Renal pelvis (tissue), 4 donors: ENCODE data around the gene CACNA2D3. TPM values are rescaled to one million over a fixed set of nuclear protein-coding genes. Genes with fewer than 3 reads are reported as not detected.

ENCODE experiments used
- DNase-seq: peaks from one replicate; pipeline ENCODE4 v3.0.0-alpha.2; 2013
- polyA plus RNA-seq, 3 donors: library from polyadenylated mRNA; unstranded; fragments of 120-200 nt; gene quantifications; one replicate each; pipeline ENCODE4 v1.2.1, GENCODE V29; 2013; ENCODE audit not compliant: insufficient read length in 3 of 3

Gene CACNA2D3
- polyA plus RNA-seq, 3 donors = 1.3 to 1.7 (median 1.6) TPM

GRCh38 chr3:54339608-54340007 lies 217.3 kb downstream of the CACNA2D3 start:
- no peak for DNase-seq

GRCh38 chr3:54341811-54342210 lies 219.5 kb downstream of the CACNA2D3 start:
- DNase-seq = no peak

DNA sequence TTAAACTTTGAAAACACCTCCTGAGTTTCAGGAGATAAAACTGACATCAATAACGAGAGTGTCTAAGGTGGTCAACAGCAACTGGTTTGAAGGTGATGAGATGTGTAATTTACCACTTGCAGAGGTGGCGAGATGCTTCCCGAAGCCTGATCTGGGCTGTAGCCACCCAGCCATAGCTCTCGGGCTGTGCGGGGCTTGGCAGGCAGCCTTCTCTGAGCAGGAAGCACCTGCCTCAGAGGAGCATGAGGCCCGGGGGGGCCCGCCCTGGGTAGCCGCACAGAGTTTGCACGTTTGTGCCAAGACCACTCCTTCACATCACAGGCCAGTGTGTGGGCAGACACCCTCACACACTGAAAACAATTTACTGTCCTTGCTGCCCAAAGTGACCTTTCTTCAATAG lies 220.3 kb downstream of the CACNA2D3 start:
- DNase-seq = no peak

DNA sequence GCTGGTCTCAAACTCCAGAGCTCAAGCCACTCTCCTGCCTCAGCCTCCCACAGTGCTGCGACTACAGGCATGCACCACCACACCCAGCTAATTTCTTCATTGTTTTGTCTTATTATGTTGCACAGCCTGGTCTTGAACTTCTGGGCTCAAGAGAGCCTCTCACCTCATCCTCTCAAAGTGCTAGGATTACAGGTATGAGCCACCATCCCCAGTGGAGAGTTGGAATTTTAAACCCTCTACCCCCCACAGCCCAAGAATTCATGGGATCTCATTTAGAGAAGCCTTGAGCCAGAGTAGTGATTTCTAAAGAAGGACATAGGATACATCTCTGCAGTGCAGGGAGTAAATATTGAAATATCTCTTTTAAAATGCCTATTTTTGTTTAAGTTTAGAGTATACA lies 221.1 kb downstream of the CACNA2D3 start:
- DNase-seq = no peak

GRCh38 chr3:54344601-54345231 lies 222.4 kb downstream of the CACNA2D3 start:
- no peak for DNase-seq

DNA sequence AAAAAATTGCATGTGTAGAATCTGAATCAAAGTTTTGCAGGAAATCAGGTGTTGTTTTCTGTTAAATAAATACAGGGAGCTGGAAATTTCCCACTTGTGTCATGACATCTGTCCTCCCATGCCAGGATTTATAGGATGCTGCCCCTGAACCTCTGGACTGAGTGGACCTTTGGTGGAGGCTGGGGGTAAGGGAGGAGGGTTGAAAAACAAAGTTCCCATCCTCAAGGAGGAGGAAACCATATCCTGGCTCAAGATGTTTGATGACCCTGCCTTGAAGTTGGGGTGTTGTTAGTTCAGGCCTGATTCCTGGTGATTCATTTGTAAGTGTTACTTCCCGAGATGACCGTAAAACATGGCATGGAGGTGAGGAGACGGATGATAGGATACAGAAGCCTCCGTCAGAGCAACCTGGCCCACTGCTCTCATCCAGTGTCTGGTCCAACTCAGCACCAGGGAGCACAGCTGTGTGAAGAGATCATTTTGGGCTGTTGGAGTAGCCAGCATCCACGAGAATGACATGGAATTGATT lies 223.6 kb downstream of the CACNA2D3 start:
- peak; percentile 35 for DNase-seq

DNA sequence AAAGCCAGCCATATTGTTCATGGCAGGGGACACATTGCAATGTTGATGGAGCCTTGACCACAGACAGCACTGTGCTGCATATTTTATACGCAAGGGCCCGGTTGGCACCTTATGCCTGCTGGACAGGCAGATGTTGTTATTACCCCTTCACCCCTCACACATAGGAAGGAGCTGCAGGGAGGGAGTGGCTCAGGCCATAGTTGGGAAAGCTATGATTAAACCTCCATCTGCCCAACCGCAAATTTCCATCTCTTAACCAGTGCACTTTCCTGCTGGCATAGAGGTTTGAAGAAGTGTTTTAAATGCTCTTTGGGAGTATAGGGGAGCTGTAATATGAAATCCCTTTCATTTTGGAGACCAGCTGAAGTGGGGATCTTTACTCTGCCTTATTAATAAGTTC lies 224.7 kb downstream of the CACNA2D3 start:
- DNase-seq = no peak

GRCh38 chr3:54347933-54348332 lies 225.6 kb downstream of the CACNA2D3 start:
- no peak for DNase-seq

DNA sequence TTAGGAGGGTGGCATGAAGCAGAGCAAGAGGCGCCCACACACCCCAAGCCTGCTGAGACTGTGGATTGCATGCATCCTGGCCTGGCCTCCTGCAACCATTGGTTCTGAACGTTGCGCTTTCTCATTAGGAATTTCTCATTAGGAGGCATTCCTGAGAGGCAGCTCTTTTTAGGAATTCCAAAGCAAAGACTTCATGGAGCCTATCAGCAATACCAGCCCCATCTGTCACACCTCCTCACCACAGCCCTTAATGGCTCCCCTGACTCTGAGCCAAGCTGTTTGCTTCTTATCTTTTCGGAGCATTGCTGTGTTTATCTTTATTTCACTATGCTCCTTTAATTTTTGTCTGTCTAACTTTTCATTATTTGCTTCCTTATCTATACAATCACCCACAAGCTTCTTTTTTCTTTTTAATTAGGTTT lies 226.9 kb downstream of the CACNA2D3 start:
- DNase-seq = no peak

DNA sequence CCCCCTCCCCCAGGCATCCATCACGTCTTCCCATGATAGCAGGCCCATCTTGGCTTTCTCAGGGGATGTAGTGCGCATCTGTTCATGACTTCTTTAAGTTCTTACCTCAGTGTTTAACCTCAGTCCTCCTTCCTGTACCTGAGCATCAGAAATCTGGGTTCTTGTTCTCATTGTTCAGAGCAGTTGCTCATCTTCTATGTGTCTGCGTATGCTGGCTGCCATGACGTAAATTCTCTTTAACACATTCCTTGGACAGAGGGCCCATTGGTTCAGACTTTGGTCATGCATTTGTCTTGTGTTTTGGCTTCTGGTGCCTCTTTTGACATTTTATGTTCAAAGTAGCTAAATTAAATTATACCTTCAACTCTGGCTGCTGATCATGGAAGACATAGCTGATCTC lies 227.3 kb downstream of the CACNA2D3 start:
- no peak for DNase-seq

DNA sequence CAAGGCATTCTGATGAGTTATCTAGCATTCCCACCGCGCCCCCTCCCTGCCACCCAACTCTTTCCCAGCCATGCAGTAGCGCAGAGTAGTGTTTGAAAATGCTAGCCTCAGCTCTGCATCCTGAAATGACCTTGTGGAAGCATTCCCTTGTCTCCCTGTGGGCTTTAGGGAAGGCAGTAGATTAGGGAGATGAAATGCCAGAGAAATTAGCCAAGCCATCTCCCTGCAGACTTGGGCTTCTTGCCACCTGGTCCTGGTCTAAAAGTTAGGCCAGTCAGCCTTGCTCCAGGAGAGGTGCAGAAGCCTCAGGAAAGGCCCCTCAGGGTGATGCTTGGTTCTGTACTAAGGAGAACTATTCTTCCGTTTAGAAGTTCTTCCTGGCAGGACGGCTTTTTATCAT lies 231.2 kb downstream of the CACNA2D3 start:
- DNase-seq = no peak

DNA sequence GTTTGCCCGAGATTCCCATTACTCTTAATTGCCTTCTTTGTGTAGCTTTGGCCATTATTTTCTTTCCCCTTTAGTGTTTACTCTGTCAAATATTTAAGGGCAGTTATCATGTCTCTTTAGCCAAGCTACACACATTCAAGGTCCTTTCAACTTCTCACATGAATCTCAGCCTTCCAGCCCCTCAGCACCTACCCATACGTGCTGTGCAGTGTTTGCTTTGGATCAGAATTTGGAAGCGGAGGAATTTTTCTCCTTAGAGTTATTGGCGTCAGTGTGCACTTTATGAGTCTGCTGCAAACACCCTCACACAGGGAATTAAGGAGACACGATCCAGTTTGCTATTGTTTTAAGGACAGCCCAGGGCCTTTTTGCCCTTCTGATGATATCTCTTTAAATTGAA lies 231.6 kb downstream of the CACNA2D3 start:
- no peak for DNase-seq

DNA sequence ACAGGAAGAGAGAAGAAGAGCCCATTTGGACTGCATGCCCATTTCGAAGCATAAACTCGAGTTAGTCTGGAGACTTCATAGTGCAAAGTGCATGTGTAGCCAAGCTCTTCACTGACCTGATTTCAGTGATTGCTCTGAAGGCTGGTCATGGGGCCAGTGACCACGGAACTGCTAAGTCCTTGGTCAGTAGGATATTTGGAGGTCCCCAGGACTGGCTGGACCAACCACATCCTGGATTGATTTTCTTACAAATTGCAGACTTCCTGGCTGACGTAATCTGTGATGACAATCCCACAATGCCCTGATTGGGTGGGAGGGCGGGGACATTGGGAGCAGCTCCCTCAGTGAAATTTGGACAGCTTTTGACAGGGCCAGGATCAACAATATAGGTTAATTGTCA lies 233.4 kb downstream of the CACNA2D3 start:
- no peak for DNase-seq

DNA sequence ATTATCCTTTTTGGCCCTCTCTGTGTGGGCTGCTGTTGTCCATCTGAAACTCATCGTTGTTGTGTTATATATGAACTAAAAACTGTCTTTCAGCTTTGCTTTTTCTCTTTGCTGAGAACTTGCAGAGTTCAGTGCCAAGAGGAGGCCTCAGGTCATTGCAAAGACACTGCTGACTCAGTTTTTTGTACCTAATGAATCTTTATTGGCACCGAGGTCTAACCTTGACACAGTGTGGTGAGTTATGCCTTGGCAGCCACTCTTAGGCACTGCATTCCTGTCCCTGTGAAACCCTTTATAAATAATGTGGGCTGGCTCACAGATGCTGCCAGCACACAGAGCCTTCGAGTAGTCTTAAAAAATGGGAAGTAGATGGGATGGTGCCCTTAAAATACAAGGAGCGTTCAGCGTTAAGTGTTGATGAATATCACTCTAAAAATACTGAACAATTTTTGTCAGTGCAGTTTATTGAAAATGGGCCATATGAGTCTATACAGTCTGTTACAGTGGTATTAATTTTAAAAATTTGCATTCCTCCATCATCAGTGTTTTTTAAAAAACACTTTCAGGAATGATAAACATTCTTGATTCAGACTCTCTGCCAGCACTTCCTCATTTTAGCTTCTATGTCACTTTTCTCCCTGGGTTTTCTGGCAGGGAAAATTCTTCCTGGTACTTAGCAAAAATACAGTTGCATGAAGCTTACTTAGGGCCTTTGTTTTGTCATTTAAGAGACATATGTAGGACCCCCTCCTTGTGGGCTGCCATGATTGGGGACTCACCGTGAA lies 234.1 kb downstream of the CACNA2D3 start:
- DNase-seq = no peak

DNA sequence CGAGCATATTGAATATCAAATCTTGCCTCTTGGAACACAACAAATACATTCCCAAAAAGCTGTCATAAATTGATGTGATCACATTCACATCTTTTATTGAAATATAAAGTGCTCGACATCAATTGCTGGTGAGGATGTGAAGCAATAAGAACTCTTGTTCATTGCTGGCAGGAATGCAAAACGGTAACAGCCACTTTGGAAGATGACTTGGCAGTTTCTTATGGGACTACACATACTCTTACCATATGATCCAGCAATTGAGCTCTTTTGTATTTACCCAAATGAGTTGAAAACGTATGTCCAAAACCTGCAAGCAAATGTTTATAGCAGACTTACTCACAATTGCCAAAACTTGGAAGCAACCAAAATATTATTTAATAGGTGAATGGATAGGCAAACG lies 234.9 kb downstream of the CACNA2D3 start:
- no peak for DNase-seq

GRCh38 chr3:54358316-54358715 lies 236.0 kb downstream of the CACNA2D3 start:
- no peak for DNase-seq

DNA sequence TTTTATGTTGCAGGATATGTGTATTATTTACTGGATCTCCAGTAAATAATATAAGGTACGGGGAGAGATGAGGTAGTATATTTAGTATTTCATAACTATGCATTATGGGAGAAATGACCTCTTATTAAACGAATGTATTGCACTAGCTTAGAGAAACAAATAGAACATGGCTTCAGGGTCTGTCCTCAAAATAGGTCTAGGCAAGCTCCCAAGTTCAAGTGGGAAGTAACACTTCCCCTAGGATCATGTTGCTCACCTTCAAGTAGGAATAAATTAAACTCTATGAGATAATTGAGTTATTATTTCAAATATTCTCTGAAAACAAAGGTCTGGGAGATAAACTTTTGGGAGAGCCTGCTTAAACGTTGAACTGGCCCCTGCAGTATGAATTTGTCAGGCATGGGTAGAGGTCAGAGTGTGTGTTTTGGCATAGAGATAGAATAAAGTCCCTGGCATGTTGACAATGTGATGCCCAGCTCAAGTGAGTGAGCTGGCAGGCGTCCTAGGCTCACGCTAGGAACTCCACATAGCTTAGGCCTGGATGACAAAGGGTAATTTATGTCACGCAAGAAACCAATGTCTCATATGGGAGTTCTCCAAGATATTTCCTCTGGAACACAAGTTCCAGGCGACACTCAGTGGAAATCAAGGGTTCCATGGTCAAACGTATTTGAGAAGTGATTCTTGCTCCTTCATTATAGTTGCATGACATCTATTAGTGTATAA lies 236.8 kb downstream of the CACNA2D3 start:
- DNase-seq = no peak

DNA sequence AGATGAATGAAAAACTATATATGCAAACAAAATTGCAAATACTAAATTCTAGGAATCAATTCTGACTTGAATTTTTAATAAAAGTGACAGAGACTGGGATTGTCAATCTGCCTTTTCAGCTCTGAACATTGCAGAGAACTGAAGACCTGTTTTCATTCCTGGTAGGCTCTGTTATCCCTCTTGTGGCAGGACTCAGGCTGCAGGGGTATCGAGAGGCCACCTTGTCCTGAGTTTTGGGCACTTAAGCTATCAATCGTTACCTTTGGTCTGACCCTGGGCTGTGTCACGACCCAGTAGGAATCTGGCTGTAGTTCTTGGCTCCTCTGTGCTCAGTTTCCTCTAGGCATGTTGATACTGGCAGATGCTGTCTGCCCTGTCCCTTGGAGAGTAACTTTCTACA lies 238.0 kb downstream of the CACNA2D3 start:
- DNase-seq = no peak

DNA sequence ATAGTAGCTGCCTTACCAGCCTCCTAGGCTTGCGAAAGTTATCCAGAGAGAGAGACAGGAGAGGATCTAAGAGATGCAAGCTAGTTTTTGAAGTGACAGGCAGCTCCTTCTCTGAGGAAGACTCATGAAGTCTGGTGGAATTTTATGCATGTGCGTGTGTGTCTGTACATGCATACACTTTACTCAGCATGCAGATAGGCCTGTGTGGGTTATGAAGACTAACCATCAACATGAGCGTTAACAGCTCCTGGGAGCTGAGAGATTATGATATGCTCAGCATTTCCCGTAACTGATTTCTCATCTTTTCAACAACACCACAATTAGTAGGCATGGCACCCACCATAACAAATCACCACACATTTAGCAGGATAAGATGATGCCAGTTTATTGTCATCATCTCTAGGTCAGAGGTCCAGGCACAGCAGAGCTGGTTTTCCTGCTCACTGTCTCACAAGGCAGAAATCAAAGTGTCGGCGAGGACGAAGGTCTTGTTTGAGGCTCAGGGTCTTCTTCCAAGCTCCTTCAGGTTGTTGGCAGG lies 239.5 kb downstream of the CACNA2D3 start:
- DNase-seq = no peak

DNA sequence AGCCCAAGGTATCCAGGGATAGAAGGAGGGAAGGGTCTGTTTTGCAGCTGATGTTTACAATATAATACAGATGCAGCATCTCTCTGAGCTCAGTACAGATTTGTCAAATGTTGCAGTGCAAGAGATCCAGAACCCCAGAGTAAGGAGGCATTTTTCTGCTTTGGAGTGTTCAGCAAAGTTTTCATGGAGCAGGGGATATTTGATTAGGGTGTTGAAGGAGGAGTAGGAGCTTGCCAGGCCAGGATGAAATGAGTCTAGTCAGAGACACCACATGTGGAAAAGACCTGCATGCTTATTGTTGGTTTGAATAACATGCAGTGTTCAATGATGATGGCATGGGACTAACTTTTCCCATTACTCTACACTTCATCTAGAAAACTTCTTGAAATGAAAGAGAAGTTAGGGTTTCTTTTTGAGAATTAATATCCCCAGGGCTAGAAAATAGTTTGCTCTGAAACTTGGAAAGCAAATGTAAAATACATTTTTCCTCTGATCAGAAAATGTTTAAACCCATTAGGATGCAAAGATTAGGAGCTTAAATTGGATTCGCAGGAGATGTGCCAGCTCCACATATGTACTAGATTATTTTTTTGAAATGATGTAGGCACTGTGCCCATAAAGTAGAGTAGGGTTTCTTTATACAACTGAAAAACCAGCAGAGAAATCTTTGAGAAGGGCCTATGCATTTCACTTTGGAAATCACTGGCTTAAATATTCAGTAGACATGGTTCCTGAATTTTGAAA lies 243.8 kb downstream of the CACNA2D3 start:
- DNase-seq = no peak

- no peak for DNase-seq
Measured at GRCh38 chr3:54366839-54367238, 244.5 kb downstream of the CACNA2D3 start.

- DNase-seq = no peak
Measured at GRCh38 chr3:54372232-54372631, 249.9 kb downstream of the CACNA2D3 start.
